H1 (cell line): ENCODE data around the gene MACROH2A1. TPM values are rescaled to one million over a fixed set of nuclear protein-coding genes. Genes with fewer than 3 reads are reported as not detected.

Source experiments
- CTCF ChIA-PET: fragments of 300-600 bp; sonication (Branson Sonifier 250); formaldehyde crosslinking; loops from one replicate; lab custom pipeline; 2021; ENCODE audit not compliant: partially characterized antibody; lab: Charles Lee
- POLR2A ChIA-PET: fragments of 300-600 bp; sonication (Branson Sonifier 250); formaldehyde crosslinking; loops from one replicate; lab custom pipeline; 2021; ENCODE audit warnings: inconsistent platforms; ENCODE audit not compliant: partially characterized antibody; lab: Charles Lee
- DNase-seq, 2 experiments: peaks; one replicate each; pipeline versions ENCODE4 v3.0.0 to v3.0.0-alpha.2; 2010 to 2022; ENCODE audit warnings: low spot score in 2 of 2, low read depth in 1 of 2, mixed read lengths in 1 of 2
- FAIRE-seq: peaks from 2 replicates; lab custom pipeline; 2011; peaks lifted over from hg19 to GRCh38; lab: Jason Lieb, UNC
- H2AFZ ChIP-seq: 2 replicates; pipeline ENCODE4 v1.8.1; 2012; ENCODE audit warnings: low read length, inconsistent platforms
- H2AK5ac ChIP-seq: 2 replicates; pipeline ENCODE4 v1.6.1; 2013; ENCODE audit warnings: low read depth, low read length
- H2BK120ac ChIP-seq: replicated peaks from 2 replicates; pipeline ENCODE3; 2013; ENCODE audit warnings: low read depth, low read length, inconsistent platforms
- H2BK12ac ChIP-seq: 2 replicates; pipeline ENCODE4 v1.6.1; 2013; ENCODE audit warnings: low read depth, low read length
- H2BK15ac ChIP-seq: 2 replicates; pipeline ENCODE4 v1.6.1; 2013; ENCODE audit warnings: low read length
- H2BK20ac ChIP-seq: 2 replicates; pipeline ENCODE4 v1.6.1; 2013; ENCODE audit warnings: low read length
- H2BK5ac ChIP-seq: 2 replicates; pipeline ENCODE4 v1.6.1; 2013; ENCODE audit warnings: low read depth, low read length
- H3K14ac ChIP-seq: 2 replicates; pipeline ENCODE4 v1.6.1; 2013; ENCODE audit warnings: inconsistent platforms; ENCODE audit not compliant: insufficient read length
- H3K18ac ChIP-seq: 2 replicates; pipeline ENCODE4 v1.6.1; 2013; ENCODE audit warnings: low read length; ENCODE audit errors: extremely low read depth
- H3K23ac ChIP-seq: 2 replicates; pipeline ENCODE4 v1.6.1; 2013; ENCODE audit warnings: inconsistent platforms; ENCODE audit not compliant: insufficient read length
- H3K23me2 ChIP-seq: 2 replicates; pipeline ENCODE4 v1.6.1; 2013; ENCODE audit warnings: low read depth, low read length
- H3K27ac ChIP-seq: 2 replicates; pipeline ENCODE4 v1.6.1; 2011; ENCODE audit warnings: low read depth, low read length, inconsistent platforms
- H3K27me3 ChIP-seq, 4 experiments: replicated peaks in 1 of 4; 1 replicate in 1 of 4; 2 replicates in 3 of 4; pipeline versions ENCODE4 v1.6.1 to v1.8.1; 2011 to 2013; ENCODE audit warnings: low read length in 3 of 4, mild to moderate bottlenecking in 3 of 4, inconsistent platforms in 2 of 4, mixed read lengths in 2 of 4, moderate library complexity in 1 of 4; ENCODE audit not compliant: control insufficient read depth in 3 of 4, insufficient read depth in 3 of 4; ENCODE audit errors: extremely low read depth in 1 of 4
- H3K36me3 ChIP-seq, 4 experiments: 2 replicates each; pipeline versions ENCODE4 v1.6.1 to v1.8.1; 2011 to 2013; ENCODE audit warnings: mild to moderate bottlenecking in 4 of 4, low read length in 3 of 4, moderate library complexity in 2 of 4, control low read depth in 1 of 4, inconsistent platforms in 1 of 4; ENCODE audit not compliant: insufficient read depth in 4 of 4, control insufficient read depth in 2 of 4
- H3K4ac ChIP-seq: replicated peaks from 2 replicates; pipeline ENCODE3; 2013; ENCODE audit warnings: low read length, low read depth, mixed read lengths, inconsistent platforms; ENCODE audit not compliant: insufficient read length
- H3K4me1 ChIP-seq, 4 experiments: replicated peaks in 1 of 4; 1 replicate in 1 of 4; 2 replicates in 3 of 4; pipeline versions ENCODE4 v1.6.1 to v1.8.1; 2011 to 2013; ENCODE audit warnings: low read length in 3 of 4, inconsistent platforms in 2 of 4, mixed read lengths in 1 of 4; ENCODE audit not compliant: insufficient read depth in 4 of 4, control insufficient read depth in 3 of 4
- H3K4me2 ChIP-seq, 2 experiments: 2 replicates each; pipeline versions ENCODE4 v1.6.1 to v1.8.1; 2011 to 2013; ENCODE audit warnings: low read depth in 2 of 2, low read length in 2 of 2, control low read depth in 1 of 2, inconsistent platforms in 1 of 2, mild to moderate bottlenecking in 1 of 2; ENCODE audit not compliant: insufficient read depth in 1 of 2
- H3K4me3 ChIP-seq, 4 experiments: fragments of 200-600, 300-600 bp in 1 of 4; sonication (generic), shearing (Covaris generic), sonication (Bioruptor Twin) in 1 of 4; 2 replicates each; pipeline versions ENCODE4 v1.5.1 to v1.8.1; 2011 to 2016; ENCODE audit warnings: low read length in 4 of 4, low read depth in 3 of 4, control low read depth in 2 of 4, inconsistent platforms in 2 of 4, mild to moderate bottlenecking in 2 of 4, mixed read lengths in 1 of 4, moderate library complexity in 1 of 4; ENCODE audit not compliant: insufficient read depth in 2 of 4; ENCODE audit errors: extremely low read depth in 1 of 4
- H3K56ac ChIP-seq: replicated peaks from 2 replicates; pipeline ENCODE3; 2013; ENCODE audit warnings: low read depth, mild to moderate bottlenecking, mixed read lengths, low read length, inconsistent platforms; ENCODE audit not compliant: insufficient read length
- H3K79me1 ChIP-seq: 2 replicates; pipeline ENCODE4 v1.6.1; 2013; ENCODE audit warnings: low read depth, low read length, control low read depth
- H3K79me2 ChIP-seq, 2 experiments: 2 replicates each; pipeline versions ENCODE4 v1.6.1 to v1.8.1; 2012 to 2013; ENCODE audit warnings: low read length in 2 of 2, mild to moderate bottlenecking in 2 of 2, inconsistent platforms in 1 of 2; ENCODE audit not compliant: insufficient read depth in 2 of 2, control insufficient read depth in 1 of 2
- H3K9ac ChIP-seq, 4 experiments: replicated peaks in 1 of 4; 1 replicate in 1 of 4; 2 replicates in 3 of 4; pipeline versions ENCODE4 v1.6.1 to v1.8.1; 2011 to 2013; ENCODE audit warnings: low read depth in 3 of 4, low read length in 3 of 4, control low read depth in 2 of 4, mild to moderate bottlenecking in 2 of 4, moderate library complexity in 2 of 4, inconsistent platforms in 1 of 4; ENCODE audit errors: extremely low read depth in 1 of 4
- H3K9me3 ChIP-seq, 2 experiments: 2 replicates each; pipeline versions ENCODE4 v1.6.1 to v1.8.1; 2012 to 2013; ENCODE audit warnings: mild to moderate bottlenecking in 2 of 2, moderate library complexity in 2 of 2, control low read depth in 1 of 2, inconsistent platforms in 1 of 2, low read depth in 1 of 2, low read length in 1 of 2, mixed read lengths in 1 of 2; ENCODE audit not compliant: insufficient read depth in 2 of 2
- H4K20me1 ChIP-seq, 2 experiments: replicated peaks in 1 of 2; 2 replicates each; pipeline versions ENCODE3 to v1.8.1; 2011 to 2013; ENCODE audit warnings: inconsistent platforms in 2 of 2, low read length in 2 of 2, mild to moderate bottlenecking in 1 of 2; ENCODE audit not compliant: insufficient read depth in 2 of 2, control insufficient read depth in 1 of 2
- H4K5ac ChIP-seq: 2 replicates; pipeline ENCODE4 v1.6.1; 2013; ENCODE audit warnings: low read length, low read depth, mixed read lengths, inconsistent platforms; ENCODE audit not compliant: insufficient read length
- H4K8ac ChIP-seq: 2 replicates; pipeline ENCODE4 v1.8.0; 2013; ENCODE audit warnings: mild to moderate bottlenecking, moderate library complexity, low read length, inconsistent platforms; ENCODE audit not compliant: insufficient read depth; ENCODE audit errors: extremely low read depth
- H4K91ac ChIP-seq: replicated peaks from 2 replicates; pipeline ENCODE3; 2013; ENCODE audit warnings: low read length, mixed read lengths, inconsistent platforms; ENCODE audit not compliant: insufficient read length
- BACH1 ChIP-seq: IDR thresholded peaks from 2 replicates; pipeline ENCODE4 v1.6.1; 2012; ENCODE audit warnings: low read length, improper control_type of control experiment
- CBX8 ChIP-seq: fragments of 300-800, 300-1000 bp; sonication (generic); IDR thresholded peaks from 2 replicates; pipeline ENCODE4 v1.7.1; 2016; ENCODE audit warnings: low read depth, low read length, borderline replicate concordance
- CREB1 ChIP-seq: IDR thresholded peaks from 2 replicates; pipeline ENCODE4 v1.6.1; 2012; ENCODE audit warnings: inconsistent platforms
- GABPA ChIP-seq: IDR thresholded peaks from 2 replicates; pipeline ENCODE4 v1.6.1; 2011; ENCODE audit warnings: mild to moderate bottlenecking, low read length, moderate library complexity, borderline replicate concordance; ENCODE audit not compliant: insufficient read depth
- HDAC6 ChIP-seq: IDR thresholded peaks from one replicate; pipeline ENCODE4 v1.7.1; 2012; ENCODE audit warnings: low read depth, mild to moderate bottlenecking, inconsistent platforms, low read length, moderate library complexity
- KDM5A ChIP-seq: fragments of 200-600 bp; IDR thresholded peaks from 2 replicates; pipeline ENCODE4 v1.7.1; 2012; ENCODE audit warnings: mild to moderate bottlenecking, low read length, inconsistent platforms, mixed read lengths
- POLR2AphosphoS5 ChIP-seq: IDR thresholded peaks from 2 replicates; pipeline ENCODE4 v1.6.1; 2011; ENCODE audit warnings: low read depth, low read length
- RFX5 ChIP-seq: IDR thresholded peaks from 2 replicates; pipeline ENCODE4 v1.6.1; 2011; ENCODE audit warnings: low read depth, low read length, improper control_type of control experiment, borderline replicate concordance
- RNF2 ChIP-seq: fragments of 200-900, 300-1000 bp; sonication (generic); IDR thresholded peaks from 2 replicates; pipeline ENCODE4 v1.7.1; 2016; ENCODE audit warnings: borderline replicate concordance, low read depth, mild to moderate bottlenecking, antibody characterized with exemption, low read length; ENCODE audit not compliant: poor library complexity, severe bottlenecking; ENCODE audit errors: missing control alignments
- RXRA ChIP-seq: IDR thresholded peaks from 2 replicates; pipeline ENCODE4 v1.6.1; 2011; ENCODE audit warnings: low read depth, mild to moderate bottlenecking, low read length, moderate library complexity; ENCODE audit not compliant: insufficient read depth
- SAP30 ChIP-seq: fragments of 300-600 bp; sonication (generic); IDR thresholded peaks from 2 replicates; pipeline ENCODE4 v1.7.1; 2012; ENCODE audit warnings: low read length, moderate library complexity, mild to moderate bottlenecking, inconsistent platforms; ENCODE audit not compliant: insufficient read depth, insufficient replicate concordance
- SIRT6 ChIP-seq: IDR thresholded peaks from one replicate; pipeline ENCODE4 v1.7.1; 2012; ENCODE audit warnings: low read length, inconsistent platforms
- SP1 ChIP-seq: IDR thresholded peaks from 2 replicates; pipeline ENCODE4 v1.6.1; 2011; ENCODE audit warnings: low read depth, low read length
- TEAD4 ChIP-seq: IDR thresholded peaks from 2 replicates; pipeline ENCODE4 v1.6.1; 2012; ENCODE audit warnings: low read depth, low read length, inconsistent platforms, mixed read lengths
- ZNF274 ChIP-seq: IDR thresholded peaks from 2 replicates; pipeline ENCODE4 v1.7.0; 2012; ENCODE audit warnings: low read length, borderline replicate concordance; ENCODE audit errors: extremely low read depth
- WGBS, 2 experiments: shearing (Covaris generic) in 1 of 2; methylation state at CpG; one replicate each; pipeline versions ENCODE4 v1.1.6 to v1.1.7; 2013 to 2015; ENCODE audit warnings: low lambda C conversion rate in 2 of 2, mixed read lengths in 2 of 2, inconsistent platforms in 1 of 2, low coverage in 1 of 2, missing lambda C conversion rate in 1 of 2; ENCODE audit not compliant: insufficient replicate concordance in 2 of 2, insufficient coverage in 1 of 2, insufficient read length in 1 of 2; ENCODE audit errors: extremely low coverage in 1 of 2, missing lambda C conversion rate in 1 of 2; 5-methylcytosine and 5-hydroxymethylcytosine counted together
- polyA plus RNA-seq, 7 experiments: library from polyadenylated mRNA; depleted of rRNA in 3 of 7; stranded (reverse) in 5 of 7; unstranded in 2 of 7; fragments of >200 nt in 5 of 7; fragments of 200-250 nt in 2 of 7; gene quantifications; 1 replicate in 5 of 7; 2 replicates in 1 of 7; 4 replicates in 1 of 7; pipeline versions ENCODE4 v1.2.1 to v1.2.3, GENCODE V29; 2011 to 2013; ENCODE audit warnings: missing spikeins in 2 of 7, mixed read lengths in 2 of 7
- total RNA-seq: library from RNA; stranded (reverse); fragmentation: NEBNext Ultra II Directional; extraction: Animal tissue kit (Norgen Biotek cat#: 25700); gene quantifications from 2 replicates; pipeline ENCODE4 v1.2.1, GENCODE V29; 2021

MACROH2A1 gene
- total and polyA plus RNA-seq, 2 of the 8 experiments (the other 6 are each of a cell fraction or from before 2014, with no cell fraction given) = 60.0 to 92.3 TPM

GRCh38 chr5:135344349-135344748 is 54.7 kb downstream of the MACROH2A1 start:
- Histone ChIP-seq H3K18ac (no peak overlapping the region), H3K36me3 (peaks cover 3 to 20% (median 6%) of the 10 kb centered on the region in 4 experiments; a peak in 5 of 8 replicates), H3K9ac (no peak overlapping the region), H2BK12ac (no peak overlapping the region), H2BK120ac (no peak overlapping the region), H4K8ac (no peak overlapping the region), H3K4me3 (no peak overlapping the region), H3K79me1 (no peaks in the 10 kb centered on the region), H3K23me2 (no peaks in the 10 kb centered on the region), H2AK5ac (no peak overlapping the region), H4K5ac (no peak overlapping the region), H3K23ac (no peak overlapping the region), H4K20me1 (peaks cover 0 to 5% of the 10 kb centered on the region in 2 experiments), H3K9me3 (no peaks in the 10 kb centered on the region), H4K91ac (no peak overlapping the region), H3K79me2 (no peaks in the 10 kb centered on the region), H3K4me1 (no peaks in the 10 kb centered on the region), H3K4ac (no peak overlapping the region), H3K14ac (no peak overlapping the region), H3K27me3 (no peaks in the 10 kb centered on the region), H2BK5ac (no peak overlapping the region), H2BK20ac (no peak overlapping the region), H3K27ac (no peak overlapping the region), H2AFZ (no peak overlapping the region), H3K4me2 (no peak overlapping the region), H3K56ac (no peak overlapping the region), H2BK15ac (no peak overlapping the region)
- DNase-seq (no peak), FAIRE-seq (no peak)
- ChIA-PET POLR2A (interaction anchor here (0.7 kb wide), 1 partner anchor 29 kb away, joined by 4 read pairs; no protein-coding TSS in a partner anchor), CTCF (no interaction called here)
- 80% methylated on average over 3 of the region's 3 CpGs; no CpG with 5 or more reads in 1 of the 2 experiments for WGBS, 2 experiments
- TF ChIP-seq RNF2 (no peak), HDAC6 (no peak), CREB1 (no peak), RFX5 (no peak), SAP30 (no peak), TEAD4 (no peak), KDM5A (no peak), RXRA (no peak), SIRT6 (no peak), BACH1 (no peak), SP1 (no peak), CBX8 (no peak), POLR2AphosphoS5 (no peak), ZNF274 (no peak), GABPA (no peak)
